Stimulated activated CD4-positive, alpha-beta T cell treated with anti-CD3 and anti-CD28 coated beads, Interleukin-4, amount 100 ng/mL, for 1 hour (primary cell): ENCODE results near the gene TARDBP.
"Not testable (repeated sequence)": the region's sequence is repeated elsewhere in the genome, so short reads cannot be mapped to it uniquely, and the experiment has no call there.

ENCODE experiments used
- DNase-seq: peaks from one replicate; pipeline ENCODE4 v3.0.0-alpha.2; 2020

Gene TARDBP

GRCh38 chr1:10996100-10996499, 16.4 kb upstream of the TARDBP start:
- no peak for DNase-seq

- DNase-seq: no peak
Measured at GRCh38 chr1:11000526-11000925, 11.9 kb upstream of the TARDBP start.

DNA sequence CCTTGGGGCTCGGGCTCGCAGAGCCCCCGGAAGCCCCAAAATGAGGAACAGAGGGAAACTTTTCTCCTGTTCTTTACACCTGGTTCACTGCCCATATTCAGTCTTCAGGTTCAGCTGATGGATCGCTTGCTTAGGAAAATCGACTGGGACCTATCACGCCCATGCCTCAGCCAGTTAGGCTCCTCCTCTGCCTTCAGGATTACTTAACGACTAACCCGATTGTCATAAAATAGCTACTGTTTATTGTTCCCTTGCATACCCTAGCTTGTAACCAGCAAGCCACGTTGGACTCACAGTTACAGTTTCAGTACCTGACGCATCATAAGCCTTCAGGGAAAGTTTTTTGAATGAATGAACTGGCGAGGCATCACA, 692 bp downstream of the TARDBP start:
- DNase-seq: no peak

DNA sequence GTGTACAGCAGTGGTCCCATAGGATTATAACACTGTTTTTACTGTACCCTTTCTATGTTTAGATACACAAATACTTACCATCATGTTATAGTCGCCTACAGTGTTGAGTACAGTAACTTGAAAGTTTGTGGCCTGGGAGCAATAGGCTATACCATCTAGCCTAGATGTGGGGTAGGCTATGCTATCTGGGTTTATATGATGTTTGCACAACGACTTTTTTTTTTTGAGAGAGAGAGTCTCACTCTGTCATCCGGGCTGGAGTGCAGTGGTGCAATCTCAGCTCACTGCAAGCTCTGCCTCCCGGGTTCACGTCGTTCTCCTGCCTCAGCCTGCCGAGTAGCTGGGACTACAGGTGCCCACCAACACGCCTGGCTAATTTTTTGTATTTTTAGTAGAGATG, 6.9 kb downstream of the TARDBP start:
- DNase-seq: not testable (repeated sequence)

GRCh38 chr1:11019971-11020370, 7.5 kb downstream of the TARDBP start:
- no peak for DNase-seq

GRCh38 chr1:11023201-11023600, 10.7 kb downstream of the TARDBP start:
- DNase-seq: no peak

- DNase-seq: no peak
Measured at GRCh38 chr1:11024154-11024873, 11.9 kb downstream of the TARDBP start.

DNA sequence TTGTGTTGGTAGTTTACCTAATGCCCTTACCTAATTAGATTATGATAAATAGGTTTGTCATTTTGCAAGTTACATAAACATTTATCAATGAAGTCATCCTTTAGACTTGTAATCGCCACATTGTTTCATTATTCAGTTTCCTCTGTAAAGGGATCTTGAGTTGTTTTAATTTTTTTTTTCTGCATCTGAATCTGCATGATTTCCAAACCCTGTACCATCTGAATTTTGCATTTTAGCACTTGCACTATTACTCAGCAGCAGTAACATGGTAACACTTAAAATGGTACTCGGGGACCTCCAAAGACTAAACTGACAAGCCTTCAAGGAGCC, 12.4 kb downstream of the TARDBP start:
- DNase-seq: no peak

DNA sequence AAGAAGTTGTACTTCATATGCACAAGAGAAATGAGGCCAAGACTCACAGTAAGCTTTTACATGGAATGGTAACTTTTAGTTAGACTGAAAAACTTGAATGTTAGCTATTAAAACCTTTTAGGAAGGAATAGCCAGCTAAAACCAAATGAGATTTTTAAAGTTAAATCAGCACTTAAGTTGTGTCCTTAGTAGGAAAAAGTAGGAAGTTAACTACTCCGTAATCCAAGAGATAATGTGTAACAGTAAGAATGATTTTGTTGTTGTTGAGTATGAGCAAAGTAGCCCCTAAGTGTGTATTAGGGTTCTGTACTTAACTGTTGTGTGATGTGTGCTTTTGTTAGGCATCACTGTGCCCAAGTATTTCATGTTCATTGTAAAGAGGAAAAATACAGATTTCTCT, 13.2 kb downstream of the TARDBP start:
- no peak for DNase-seq

GRCh38 chr1:11026052-11026451, 13.6 kb downstream of the TARDBP start:
- DNase-seq: no peak

- no peak for DNase-seq
Measured at GRCh38 chr1:11026903-11027302, 14.4 kb downstream of the TARDBP start.

DNA sequence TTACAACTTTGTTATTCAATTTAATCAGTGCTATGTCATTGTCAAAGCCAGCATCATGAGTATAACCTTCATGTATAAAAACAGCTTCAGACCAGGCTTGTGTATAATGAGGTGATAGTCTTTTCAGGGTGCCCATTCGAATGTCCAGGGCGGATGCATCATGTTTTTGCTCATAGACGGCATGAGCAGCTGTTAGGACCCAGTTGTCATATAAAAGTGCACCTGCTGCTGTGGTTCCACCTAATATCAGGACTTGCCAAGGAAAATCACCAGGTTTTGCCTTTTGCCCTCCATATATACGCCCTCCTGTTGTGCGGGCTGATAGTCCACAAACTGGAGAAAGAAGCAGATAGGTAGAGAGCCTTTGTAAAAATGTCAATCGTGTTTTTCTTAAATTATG, 14.9 kb downstream of the TARDBP start:
- DNase-seq: no peak

GRCh38 chr1:11028018-11028417, 15.6 kb downstream of the TARDBP start:
- DNase-seq: no peak

- no peak for DNase-seq
Measured at GRCh38 chr1:11030865-11031264, 18.4 kb downstream of the TARDBP start.

DNA sequence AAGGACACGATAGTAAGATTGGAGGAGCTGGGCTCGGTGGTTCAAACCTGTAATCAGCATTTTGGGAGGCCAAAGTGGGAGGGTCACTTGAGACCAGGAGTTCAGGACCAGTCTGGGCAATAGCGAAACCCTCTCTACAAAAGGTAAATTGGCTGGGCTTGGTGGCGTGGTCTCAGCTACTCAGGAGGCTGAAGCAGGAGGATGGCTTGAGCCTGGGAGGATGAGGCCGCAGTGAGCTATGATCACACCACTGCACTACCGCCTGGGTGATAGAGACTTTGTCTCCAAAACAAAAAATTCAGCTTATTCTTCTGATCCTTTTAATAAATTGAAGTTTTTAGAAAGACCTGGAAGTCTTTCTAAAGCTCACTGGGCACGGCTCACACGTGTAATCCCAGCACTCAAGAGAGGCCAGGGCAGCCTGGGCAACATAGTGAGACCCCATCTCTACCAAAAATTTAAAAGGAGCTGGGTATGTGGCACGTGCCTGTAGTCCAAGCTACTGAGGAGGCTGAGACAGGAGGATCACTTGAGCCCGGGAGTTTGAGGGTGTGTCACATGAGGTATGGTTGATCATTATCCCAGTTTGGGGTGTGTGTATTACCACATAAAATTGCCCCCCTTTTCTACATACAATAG, 19.3 kb downstream of the TARDBP start:
- no peak for DNase-seq

GRCh38 chr1:11037019-11037739, 24.7 kb downstream of the TARDBP start:
- DNase-seq: not testable (repeated sequence)

GRCh38 chr1:11037740-11038182, 25.3 kb downstream of the TARDBP start:
- peak; percentile 89 for DNase-seq

DNA sequence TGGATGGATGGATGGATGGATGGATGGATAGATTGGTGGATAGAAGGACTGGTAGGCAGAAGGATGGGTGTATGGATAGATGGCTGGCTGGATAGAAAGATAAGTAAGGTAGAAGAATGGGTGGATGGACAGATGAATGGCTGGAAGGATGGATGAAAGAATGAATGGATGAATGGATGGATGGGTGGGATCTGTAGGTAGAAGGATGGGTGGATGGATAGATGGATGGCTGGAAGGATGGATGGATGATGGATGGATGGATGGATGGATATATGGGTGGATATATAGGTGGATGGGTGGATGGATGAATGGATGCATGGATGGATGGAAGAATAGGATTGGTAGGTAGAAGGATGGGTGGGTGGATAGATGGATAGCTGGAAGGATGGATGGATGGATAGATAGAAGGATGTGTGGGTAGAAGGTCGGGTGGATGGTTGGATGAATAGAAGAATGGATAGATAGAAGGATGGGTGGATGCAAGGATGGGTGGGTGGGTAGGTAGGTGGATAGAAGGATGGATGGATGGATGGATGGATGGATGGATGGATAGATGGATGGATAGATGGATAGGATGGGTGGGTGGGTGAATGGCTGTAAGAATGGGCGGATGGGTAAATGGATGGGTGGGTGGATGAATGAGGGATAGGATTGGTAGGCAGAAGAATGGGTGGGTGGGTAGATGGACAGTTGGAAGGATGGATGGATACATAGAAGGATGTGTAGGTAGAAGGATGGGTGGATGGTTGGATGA, 27.1 kb downstream of the TARDBP start:
- DNase-seq: no peak

DNA sequence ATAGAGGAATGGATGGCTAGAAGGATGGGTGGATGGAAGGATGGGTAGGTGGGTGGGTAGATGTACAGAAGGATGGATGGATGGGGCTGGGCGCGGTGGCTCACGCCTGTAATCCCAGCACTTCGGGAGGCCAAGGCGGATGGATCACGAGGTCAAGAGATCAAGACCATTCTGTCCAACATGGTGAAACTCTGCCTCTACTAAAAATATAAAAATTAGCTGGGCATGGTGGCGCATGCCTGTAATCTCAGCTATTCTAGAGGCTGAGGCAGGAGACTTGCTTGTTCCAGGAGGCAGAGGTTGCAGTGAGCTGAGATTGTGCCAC, 27.6 kb downstream of the TARDBP start:
- DNase-seq: not testable (repeated sequence)

- DNase-seq: no peak
Measured at GRCh38 chr1:11041048-11041447, 28.6 kb downstream of the TARDBP start.

GRCh38 chr1:11042065-11042464, 29.6 kb downstream of the TARDBP start:
- DNase-seq: no peak

GRCh38 chr1:11042995-11043874, 30.8 kb downstream of the TARDBP start:
- no peak for DNase-seq
